Right atrium auricular region (tissue), 2 donors: Measurements from ENCODE around the gene SRSF9. TPM values are rescaled to one million over a fixed set of nuclear protein-coding genes. Genes with fewer than 3 reads are reported as not detected.

Experiments
- DNase-seq: peaks from one replicate; pipeline ENCODE4 v3.0.0-alpha.2; 2019; ENCODE audit warnings: low spot score
- H3K27ac ChIP-seq, 2 donors: fragments of 200-600 bp; sonication (generic); 1 replicate in 1 of 2; 2 replicates in 1 of 2; pipeline ENCODE4 v1.5.1; 2016 to 2019
- H3K27me3 ChIP-seq, 2 donors: fragments of 200-600 bp; sonication (generic); one replicate each; pipeline versions ENCODE4 v1.5.1 to v1.6.0; 2017 to 2019
- H3K36me3 ChIP-seq: fragments of 200-600 bp; sonication (generic); one replicate; pipeline ENCODE4 v1.5.1; 2016
- H3K4me1 ChIP-seq, 2 donors: fragments of 200-600 bp; sonication (generic); one replicate each; pipeline versions ENCODE4 v1.5.1 to v1.6.0; 2017 to 2019
- H3K4me3 ChIP-seq, 2 donors: fragments of 200-600 bp; sonication (generic); 1 replicate in 1 of 2; 2 replicates in 1 of 2; pipeline ENCODE4 v1.5.1; 2017 to 2019; ENCODE audit warnings: mild to moderate bottlenecking in 1 of 2, moderate library complexity in 1 of 2
- H3K9me3 ChIP-seq, 2 donors: fragments of 200-600 bp; sonication (generic); one replicate each; pipeline ENCODE4 v1.5.1; 2019
- CTCF ChIP-seq, 2 donors: fragments of 200-600 bp; sonication (generic); IDR thresholded peaks; one replicate each; pipeline ENCODE4 v1.5.1; 2019; ENCODE audit warnings: antibody characterized with exemption in 2 of 2
- total RNA-seq, 2 donors: library from RNA; depleted of rRNA; stranded (reverse); fragments of >200 nt; gene quantifications; one replicate each; pipeline ENCODE4 v1.1.0, GENCODE V29; 2016

Gene SRSF9
- total RNA-seq, 2 donors from 2014 or later, result 18.7 to 31.4 TPM

- TF ChIP-seq CTCF (IDR thresholded peaks at IDR 0.05), result peak; percentile 45 to 70
- H3K36me3 ChIP-seq, result peaks cover 41% of the 10 kb centered on the region
- DNase-seq, result no peak
- H3K4me3 ChIP-seq, result peak overlapping the region in 1 of 2 donors; percentile 73
- peaks cover 0 to 17% of the 10 kb centered on the region in 2 donors for H3K4me1 ChIP-seq
- no peak overlapping the region for H3K27ac ChIP-seq
- H3K9me3 ChIP-seq, result no peaks in the 10 kb centered on the region
- no peaks in the 10 kb centered on the region for H3K27me3 ChIP-seq
Measured at GRCh38 chr12:120439646-120440247, 29.8 kb downstream of the SRSF9 start.

- DNase-seq, result no peak
- Histone ChIP-seq H3K9me3 (no peaks in the 10 kb centered on the region), H3K4me1 (peaks cover 0 to 17% of the 10 kb centered on the region in 2 donors), H3K36me3 (peaks cover 30% of the 10 kb centered on the region), H3K27ac (peak overlapping the region; percentile 71 to 88), H3K4me3 (peak overlapping the region; percentile 59 to 73), H3K27me3 (no peaks in the 10 kb centered on the region)
- TF ChIP-seq CTCF (IDR thresholded peaks at IDR 0.05), result no peak
Measured at GRCh38 chr12:120438495-120439198, 30.9 kb downstream of the SRSF9 start.

- peak within 1 kb of the TSS; percentile 59 to 73 for H3K4me3 ChIP-seq
- H3K4me1 ChIP-seq, result peaks cover 0 to 17% of the 10 kb centered on the region in 2 donors
- peak; percentile 96 for DNase-seq
- H3K27me3 ChIP-seq, result no peaks in the 10 kb centered on the region
- no peaks in the 10 kb centered on the region for H3K9me3 ChIP-seq
- H3K27ac ChIP-seq, result peak within 1 kb of the TSS; percentile 71 to 88
- peak in 1 of 2 donors; percentile 16 for TF ChIP-seq CTCF (IDR thresholded peaks at IDR 0.05)
- H3K36me3 ChIP-seq, result peaks cover 23% of the 10 kb centered on the region
Measured at GRCh38 chr12:120437735-120438494, 31.6 kb downstream of the SRSF9 start, which contains the start of gene COX6A1. COX6A1 (plus strand) TSS chr12:120438113; CDS start chr12:120438127, 14 bp downstream.

- H3K36me3 ChIP-seq, result no peaks in the 10 kb centered on the region
- no peak for DNase-seq
- H3K4me3 ChIP-seq, result no peak overlapping the region
- H3K27ac ChIP-seq, result no peak overlapping the region
- H3K27me3 ChIP-seq, result no peaks in the 10 kb centered on the region
- no peak for TF ChIP-seq CTCF (IDR thresholded peaks at IDR 0.05)
- no peaks in the 10 kb centered on the region for H3K9me3 ChIP-seq
- H3K4me1 ChIP-seq, result no peaks in the 10 kb centered on the region
Measured at GRCh38 chr12:120432772-120433525, 36.6 kb downstream of the SRSF9 start.

- Histone ChIP-seq H3K27ac (no peak overlapping the region), H3K9me3 (no peaks in the 10 kb centered on the region), H3K27me3 (no peaks in the 10 kb centered on the region), H3K4me1 (no peaks in the 10 kb centered on the region), H3K4me3 (no peak overlapping the region), H3K36me3 (no peaks in the 10 kb centered on the region)
- TF ChIP-seq CTCF (IDR thresholded peaks at IDR 0.05), result no peak
- no peak for DNase-seq
Measured at GRCh38 chr12:120429368-120429767, 40.2 kb downstream of the SRSF9 start.
